Endothelial cell of umbilical vein (primary cell): ENCODE results near the gene ACAA2. TPM values are rescaled to one million over a fixed set of nuclear protein-coding genes. Genes with fewer than 3 reads are reported as not detected.

Source experiments
- BruUV-seq: library from RNA; stranded (reverse); fragments of 400-500 nt; replicated peaks from 2 replicates; lab custom pipeline; 2021; lab: Mats Ljungman, UMichigan
- CTCF ChIA-PET: fragments of 300-600, 350-600 bp; sonication (Branson Sonifier 250); formaldehyde crosslinking; loops from one replicate; lab custom pipeline; 2021; ENCODE audit warnings: antibody characterized with exemption, inconsistent platforms; lab: Charles Lee
- POLR2A ChIA-PET: fragments of 300-600, 350-600 bp; sonication (Branson Sonifier 250); formaldehyde crosslinking; loops from one replicate; lab custom pipeline; 2021; ENCODE audit warnings: antibody characterized with exemption, inconsistent platforms; lab: Charles Lee
- DNase-seq: peaks from one replicate; pipeline ENCODE4 v3.0.0-alpha.2; 2011; ENCODE audit warnings: low read depth, low spot score
- FAIRE-seq: peaks from 2 replicates; lab custom pipeline; 2011; peaks lifted over from hg19 to GRCh38; lab: Jason Lieb, UNC
- H2AFZ ChIP-seq: 2 replicates; pipeline ENCODE4 v1.6.0; 2012; ENCODE audit warnings: low read depth, low read length, control low read depth, inconsistent platforms
- H3K27ac ChIP-seq: 2 replicates; pipeline ENCODE4 v1.5.1; 2011; ENCODE audit warnings: low read depth, mild to moderate bottlenecking, control low read depth, low read length, moderate library complexity; ENCODE audit not compliant: insufficient read depth
- H3K27me3 ChIP-seq, 2 experiments: 2 replicates each; pipeline versions ENCODE4 v1.6.0 to v1.6.1; 2011; ENCODE audit warnings: low read length in 2 of 2, mixed read lengths in 1 of 2; ENCODE audit not compliant: control insufficient read depth in 2 of 2, insufficient read depth in 2 of 2
- H3K36me3 ChIP-seq, 2 experiments: 2 replicates in 1 of 2; 3 replicates in 1 of 2; pipeline ENCODE4 v1.5.1; 2011; ENCODE audit warnings: low read length in 2 of 2, mild to moderate bottlenecking in 1 of 2, moderate library complexity in 1 of 2; ENCODE audit not compliant: control insufficient read depth in 2 of 2, insufficient read depth in 2 of 2; ENCODE audit errors: extremely low read depth in 1 of 2
- H3K4me1 ChIP-seq: 3 replicates; pipeline ENCODE4 v1.5.1; 2011; ENCODE audit warnings: mild to moderate bottlenecking, low read length; ENCODE audit not compliant: control insufficient read depth, insufficient read depth; ENCODE audit errors: extremely low read depth
- H3K4me2 ChIP-seq: 2 replicates; pipeline ENCODE4 v1.6.1; 2011; ENCODE audit warnings: low read length, control low read depth, mixed read lengths; ENCODE audit not compliant: insufficient read depth
- H3K4me3 ChIP-seq, 3 experiments: fragments of 200-600 bp in 1 of 3; sonication (generic), shearing (Covaris generic) in 1 of 3; replicated peaks in 1 of 3; 2 replicates each; pipeline ENCODE4 v1.5.1; 2011 to 2016; ENCODE audit warnings: control low read depth in 3 of 3, low read length in 3 of 3, mild to moderate bottlenecking in 2 of 3, inconsistent platforms in 1 of 3, low read depth in 1 of 3, moderate library complexity in 1 of 3; ENCODE audit not compliant: insufficient read depth in 1 of 3
- H3K79me2 ChIP-seq: 2 replicates; pipeline ENCODE4 v1.6.0; 2012; ENCODE audit warnings: low read length, inconsistent platforms; ENCODE audit not compliant: control insufficient read depth, insufficient read depth
- H3K9ac ChIP-seq: replicated peaks from 2 replicates; pipeline ENCODE3; 2011; ENCODE audit warnings: low read length, control low read depth; ENCODE audit not compliant: insufficient read depth; ENCODE audit errors: extremely low read depth
- H3K9me1 ChIP-seq: replicated peaks from 3 replicates; pipeline ENCODE4 v1.6.0; 2011; ENCODE audit warnings: mild to moderate bottlenecking, low read length; ENCODE audit not compliant: control insufficient read depth, insufficient read depth; ENCODE audit errors: extremely low read depth
- H3K9me3 ChIP-seq: replicated peaks from 2 replicates; pipeline ENCODE4 v1.5.1; 2012; ENCODE audit warnings: low read length, inconsistent platforms; ENCODE audit not compliant: control insufficient read depth, insufficient read depth
- H4K20me1 ChIP-seq: replicated peaks from 2 replicates; pipeline ENCODE3; 2011; ENCODE audit warnings: mild to moderate bottlenecking, low read length; ENCODE audit not compliant: control insufficient read depth, insufficient read depth; ENCODE audit errors: extremely low read depth
- EZH2 ChIP-seq: IDR thresholded peaks from 2 replicates; pipeline ENCODE4 v1.6.1; 2012; ENCODE audit warnings: borderline replicate concordance, low read depth, mild to moderate bottlenecking, moderate library complexity, low read length, inconsistent platforms; ENCODE audit not compliant: severe bottlenecking
- FOS ChIP-seq: IDR thresholded peaks from 2 replicates; pipeline ENCODE4 v1.6.1; 2011; ENCODE audit warnings: mild to moderate bottlenecking, low read length, moderate library complexity, borderline replicate concordance; ENCODE audit not compliant: insufficient read depth
- GATA2 ChIP-seq: IDR thresholded peaks from 2 replicates; pipeline ENCODE4 v1.7.0; 2011; ENCODE audit warnings: low read depth, mild to moderate bottlenecking, moderate library complexity, mixed read lengths, low read length; ENCODE audit not compliant: insufficient read length, insufficient read depth
- JUN ChIP-seq: IDR thresholded peaks from 2 replicates; pipeline ENCODE4 v1.6.1; 2011; ENCODE audit warnings: borderline replicate concordance, low read depth; ENCODE audit not compliant: insufficient read length, insufficient read depth
- MYC ChIP-seq: IDR thresholded peaks from one replicate; pipeline ENCODE4 v1.6.1; 2011; ENCODE audit warnings: mild to moderate bottlenecking, low read depth, low read length
- POLR2A ChIP-seq: IDR thresholded peaks from 2 replicates; pipeline ENCODE4 v1.6.1; 2012; ENCODE audit warnings: low read depth, mild to moderate bottlenecking, control low read depth, low read length
- POLR2AphosphoS5 ChIP-seq: IDR thresholded peaks from 2 replicates; pipeline ENCODE4 v1.6.1; 2012; ENCODE audit warnings: low read depth, mild to moderate bottlenecking, control low read depth, low read length, moderate library complexity; ENCODE audit not compliant: insufficient read depth
- dilution Hi-C: fragments of 300-500 bp; cut with MboI; formaldehyde crosslinking; loops from one replicate; pipeline ENCODE4 v1.15.0; 2019; ENCODE audit warnings: low sequenced_read_pairs; ENCODE audit not compliant: extremely low pct_ligation_motif_present
- intact Hi-C: fragments of 100-400 bp; cut with micrococcal nuclease; formaldehyde crosslinking; loops from one replicate; pipeline ENCODE4 v1.10.0; 2022
- polyA plus RNA-seq, 4 experiments: library from polyadenylated mRNA; depleted of rRNA in 3 of 4; stranded (reverse) in 3 of 4; unstranded in 1 of 4; fragments of >200 nt; gene quantifications; 2 replicates each; pipeline versions ENCODE4 v1.2.1 to v1.2.3, GENCODE V29; 2011 to 2012; ENCODE audit warnings: missing spikeins in 1 of 4
- total RNA-seq: library from RNA; stranded (reverse); gene quantifications from 2 replicates; pipeline ENCODE4 v1.2.3, GENCODE V29; 2021
- TF ChIP-seq, protein P1 (sequence below): IDR thresholded peaks from 2 replicates; pipeline ENCODE4 v1.6.1; 2011; ENCODE audit not compliant: insufficient read depth, insufficient read length
- TF ChIP-seq, protein P2 (sequence below), 2 donors: IDR thresholded peaks; 1 replicate in 1 of 2; 2 replicates in 1 of 2; pipeline ENCODE4 v1.5.1; 2011; ENCODE audit warnings: low read length in 2 of 2, mild to moderate bottlenecking in 2 of 2, moderate library complexity in 2 of 2, control low read depth in 1 of 2, inconsistent platforms in 1 of 2, low read depth in 1 of 2; ENCODE audit not compliant: insufficient read depth in 1 of 2; ENCODE audit errors: extremely low read depth in 1 of 2

ACAA2 gene
- total and polyA plus RNA-seq, 2 donors (not counting 3 experiments of a cell fraction or from before 2014, with no cell fraction given), result 18.6 to 44.9 TPM

DNA sequence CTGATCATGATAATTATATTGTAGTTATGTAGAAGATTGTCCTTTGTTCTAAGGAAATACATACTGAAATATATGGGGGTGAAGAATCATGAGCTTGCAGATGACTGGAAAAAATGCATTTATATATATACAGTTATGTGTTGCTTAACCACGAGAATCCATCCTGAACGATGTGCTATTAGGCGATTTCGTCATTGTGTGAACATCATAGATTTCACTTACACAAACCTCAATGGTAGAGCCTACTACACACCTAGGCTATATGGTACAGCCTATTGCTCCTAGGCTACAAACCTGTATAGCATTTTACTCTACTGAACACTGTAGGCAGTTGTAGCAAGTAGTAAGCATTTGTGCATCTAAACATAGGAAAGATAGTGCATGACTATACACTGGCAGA is 2.6 kb upstream of the ACAA2 start:
- H3K4me2 ChIP-seq, result no peak overlapping the region
- TF ChIP-seq POLR2A (no peak), GATA2 (no peak)
- DNase-seq (no peak), FAIRE-seq (no peak)
- dilution Hi-C loops, result no loop called here
- H4K20me1 ChIP-seq, result no peaks in the 10 kb centered on the region
- no peaks in the 10 kb centered on the region for H3K27me3 ChIP-seq
- H3K4me1 ChIP-seq, result peaks cover 12% of the 10 kb centered on the region
- H3K36me3 ChIP-seq, result no peaks in the 10 kb centered on the region
- H3K4me3 ChIP-seq, result no peak overlapping the region
- H3K9ac ChIP-seq, result no peak overlapping the region
- no peaks in the 10 kb centered on the region for H3K9me3 ChIP-seq
- no TSS peak for BruUV-seq
- intact Hi-C loops, result no loop called here
- H2AFZ ChIP-seq, result no peak overlapping the region
- ChIA-PET CTCF (no interaction called here), POLR2A (no interaction called here)
- no peak overlapping the region for H3K27ac ChIP-seq
- no peaks in the 10 kb centered on the region for H3K79me2 ChIP-seq
- H3K9me1 ChIP-seq, result no peaks in the 10 kb centered on the region

DNA sequence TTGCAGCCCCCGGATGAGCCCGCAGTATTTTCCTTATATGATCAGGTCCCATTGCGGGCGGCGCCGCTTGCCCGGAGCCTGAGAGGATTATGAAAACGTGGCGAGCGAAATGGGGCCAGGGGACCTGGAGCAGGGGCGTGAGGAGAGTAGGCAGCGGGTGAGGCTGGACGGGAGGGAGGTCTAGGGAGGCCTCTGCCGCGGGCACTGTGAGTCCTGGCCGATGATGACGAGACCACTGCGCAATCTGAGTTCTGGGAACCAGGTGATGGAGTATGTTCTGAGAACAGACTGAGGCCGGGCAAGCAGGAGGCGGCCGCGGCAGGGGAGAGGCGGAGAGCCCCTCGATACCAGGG is 790 bp upstream of the ACAA2 start:
- Histone ChIP-seq H3K4me3 (peak overlapping the region; percentile 48 to 75 (median 64)), H3K4me2 (peak overlapping the region; percentile 84), H2AFZ (peak overlapping the region; percentile 99), H3K36me3 (no peaks in the 10 kb centered on the region), H4K20me1 (no peaks in the 10 kb centered on the region), H3K9me3 (no peaks in the 10 kb centered on the region), H3K79me2 (no peaks in the 10 kb centered on the region), H3K4me1 (peaks cover 12% of the 10 kb centered on the region), H3K9ac (peak overlapping the region; percentile 91), H3K9me1 (no peaks in the 10 kb centered on the region), H3K27ac (peak overlapping the region; percentile 52), H3K27me3 (no peaks in the 10 kb centered on the region)
- BruUV-seq, result TSS peak; percentile 98
- intact Hi-C loops, result loop anchor here (1.0 to 5.0 kb wide), 3 partner anchors 44 to 152 kb away; no protein-coding TSS in a partner anchor
- peak; percentile 76 for DNase-seq
- FAIRE-seq, result peak; percentile 4
- ChIA-PET POLR2A (interaction anchor here (0.6 to 0.9 kb wide), 2 partner anchors 44 to 262 kb away, joined by 3 to 4 read pairs; no protein-coding TSS in a partner anchor), CTCF (interaction anchor here (0.7 to 6.0 kb wide), 6 partner anchors 21 to 543 kb away, joined by 3 to 34 read pairs (median 3); no protein-coding TSS in a partner anchor)
- TF ChIP-seq, protein P1, sequence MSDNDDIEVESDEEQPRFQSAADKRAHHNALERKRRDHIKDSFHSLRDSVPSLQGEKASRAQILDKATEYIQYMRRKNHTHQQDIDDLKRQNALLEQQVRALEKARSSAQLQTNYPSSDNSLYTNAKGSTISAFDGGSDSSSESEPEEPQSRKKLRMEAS, result no peak
- TF ChIP-seq GATA2 (no peak), POLR2A (no peak), POLR2AphosphoS5 (no peak), FOS (no peak), MYC (no peak), JUN (no peak), EZH2 (no peak)
- TF ChIP-seq, protein P2, sequence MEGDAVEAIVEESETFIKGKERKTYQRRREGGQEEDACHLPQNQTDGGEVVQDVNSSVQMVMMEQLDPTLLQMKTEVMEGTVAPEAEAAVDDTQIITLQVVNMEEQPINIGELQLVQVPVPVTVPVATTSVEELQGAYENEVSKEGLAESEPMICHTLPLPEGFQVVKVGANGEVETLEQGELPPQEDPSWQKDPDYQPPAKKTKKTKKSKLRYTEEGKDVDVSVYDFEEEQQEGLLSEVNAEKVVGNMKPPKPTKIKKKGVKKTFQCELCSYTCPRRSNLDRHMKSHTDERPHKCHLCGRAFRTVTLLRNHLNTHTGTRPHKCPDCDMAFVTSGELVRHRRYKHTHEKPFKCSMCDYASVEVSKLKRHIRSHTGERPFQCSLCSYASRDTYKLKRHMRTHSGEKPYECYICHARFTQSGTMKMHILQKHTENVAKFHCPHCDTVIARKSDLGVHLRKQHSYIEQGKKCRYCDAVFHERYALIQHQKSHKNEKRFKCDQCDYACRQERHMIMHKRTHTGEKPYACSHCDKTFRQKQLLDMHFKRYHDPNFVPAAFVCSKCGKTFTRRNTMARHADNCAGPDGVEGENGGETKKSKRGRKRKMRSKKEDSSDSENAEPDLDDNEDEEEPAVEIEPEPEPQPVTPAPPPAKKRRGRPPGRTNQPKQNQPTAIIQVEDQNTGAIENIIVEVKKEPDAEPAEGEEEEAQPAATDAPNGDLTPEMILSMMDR (IDR thresholded peaks at IDR 0.05; ENCODE audit: extremely low read depth in 1 of 2, insufficient read depth in 1 of 2, low read depth in 1 of 2, low read length in 2 of 2), result no peak
- dilution Hi-C loops, result no loop called here
